ENCODE measurements around the gene MATN4.

MATN4 gene

DNA sequence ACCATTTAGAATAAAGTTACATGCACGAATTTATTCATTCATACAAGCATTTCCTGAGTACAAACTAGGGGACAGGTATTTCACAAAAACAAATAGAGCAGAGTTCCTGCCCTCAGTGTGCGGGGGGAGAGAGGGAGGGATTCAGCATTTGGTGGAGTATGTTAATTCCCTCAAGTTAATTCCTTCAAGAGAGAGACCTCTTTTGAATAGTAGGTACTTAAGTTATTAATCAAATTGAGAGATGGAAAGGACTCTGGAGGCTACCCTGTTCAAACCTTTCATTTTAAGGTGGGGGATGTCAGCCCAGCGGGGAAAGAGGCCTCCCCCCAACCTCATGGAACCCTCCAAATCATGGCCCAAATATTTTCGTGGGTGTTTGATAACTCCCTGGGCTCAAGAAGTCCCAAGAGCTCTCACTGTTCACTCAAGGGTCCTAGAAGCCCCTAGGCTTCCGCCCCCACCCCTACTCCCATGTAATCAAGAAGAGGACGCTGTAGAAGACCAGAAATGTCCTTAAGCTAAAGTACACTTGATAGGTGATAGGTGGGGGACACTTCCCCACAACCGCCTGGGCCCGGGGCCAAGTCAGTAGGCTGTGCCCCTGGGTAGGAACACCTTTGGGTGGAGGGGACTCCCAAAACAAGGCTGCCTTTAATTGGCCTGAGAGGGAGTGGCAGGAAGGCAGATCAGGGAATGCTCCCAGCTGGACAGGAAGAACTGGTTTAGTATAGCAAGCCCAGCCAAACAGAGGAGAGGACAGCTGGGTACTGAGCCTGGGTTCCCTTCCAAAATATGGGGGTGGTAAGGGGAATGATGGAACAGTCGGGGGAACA is 37.2 kb upstream of the MATN4 start:
- Histone ChIP-seq H3K36me3 (no peaks in the 10 kb centered on the region), H3K9me3 (no peaks in the 10 kb centered on the region), H3K4me1 (peaks cover 30% of the 10 kb centered on the region), H3K4me3 (ENCODE audit: low read depth, low read length) (no peak overlapping the region), H3K27me3 (no peaks in the 10 kb centered on the region; the same call in 1 of the 2 replicates)
- no peak for DNase-seq
- TF ChIP-seq CTCF (IDR thresholded peaks at IDR 0.05; ENCODE audit: low read depth, low read length), result no peak

GRCh38 chr20:45344168-45344860 is 36.2 kb upstream of the MATN4 start:
- Histone ChIP-seq H3K4me3 (ENCODE audit: low read depth, low read length) (no peak overlapping the region), H3K4me1 (peaks cover 30% of the 10 kb centered on the region), H3K36me3 (no peaks in the 10 kb centered on the region), H3K9me3 (no peaks in the 10 kb centered on the region), H3K27me3 (no peaks in the 10 kb centered on the region; the same call in 1 of the 2 replicates)
- no peak for TF ChIP-seq CTCF (IDR thresholded peaks at IDR 0.05; ENCODE audit: low read depth, low read length)
- no peak for DNase-seq

DNA sequence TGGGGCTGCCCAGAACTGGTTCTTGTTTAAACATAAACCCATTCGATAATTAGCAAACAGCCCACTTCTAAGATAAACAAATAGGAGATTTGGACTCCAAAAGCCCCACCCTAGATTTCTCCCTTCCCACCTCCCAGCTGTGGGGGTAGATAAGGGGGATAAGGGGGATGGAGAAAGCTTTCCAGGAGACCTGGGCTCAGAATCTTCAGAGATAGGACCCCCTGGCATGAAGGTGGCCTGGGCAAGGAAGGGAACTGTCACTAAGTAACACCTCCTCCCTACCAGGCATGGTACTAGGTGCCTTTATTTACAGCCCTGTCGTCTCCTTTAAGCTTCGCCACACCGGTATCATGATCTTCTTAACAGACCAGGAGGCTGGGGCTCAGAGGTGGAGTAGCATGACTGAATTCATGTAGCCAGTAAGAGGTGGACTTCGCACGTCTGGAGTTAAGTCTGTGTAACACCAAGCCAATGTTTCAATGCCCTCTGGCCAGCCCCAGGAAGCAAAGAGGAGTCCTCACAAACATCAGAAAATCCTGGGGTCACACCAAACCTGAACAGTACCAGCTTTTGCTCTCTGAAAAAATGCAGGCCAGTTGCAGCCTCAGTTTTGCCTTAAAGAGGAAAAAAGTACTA is 35.6 kb upstream of the MATN4 start:
- Histone ChIP-seq H3K4me1 (peaks cover 30% of the 10 kb centered on the region), H3K36me3 (no peaks in the 10 kb centered on the region), H3K4me3 (ENCODE audit: low read depth, low read length) (no peak overlapping the region), H3K9me3 (no peaks in the 10 kb centered on the region), H3K27me3 (no peaks in the 10 kb centered on the region; the same call in 1 of the 2 replicates)
- TF ChIP-seq CTCF (IDR thresholded peaks at IDR 0.05; ENCODE audit: low read depth, low read length), result no peak
- DNase-seq, result no peak

DNA sequence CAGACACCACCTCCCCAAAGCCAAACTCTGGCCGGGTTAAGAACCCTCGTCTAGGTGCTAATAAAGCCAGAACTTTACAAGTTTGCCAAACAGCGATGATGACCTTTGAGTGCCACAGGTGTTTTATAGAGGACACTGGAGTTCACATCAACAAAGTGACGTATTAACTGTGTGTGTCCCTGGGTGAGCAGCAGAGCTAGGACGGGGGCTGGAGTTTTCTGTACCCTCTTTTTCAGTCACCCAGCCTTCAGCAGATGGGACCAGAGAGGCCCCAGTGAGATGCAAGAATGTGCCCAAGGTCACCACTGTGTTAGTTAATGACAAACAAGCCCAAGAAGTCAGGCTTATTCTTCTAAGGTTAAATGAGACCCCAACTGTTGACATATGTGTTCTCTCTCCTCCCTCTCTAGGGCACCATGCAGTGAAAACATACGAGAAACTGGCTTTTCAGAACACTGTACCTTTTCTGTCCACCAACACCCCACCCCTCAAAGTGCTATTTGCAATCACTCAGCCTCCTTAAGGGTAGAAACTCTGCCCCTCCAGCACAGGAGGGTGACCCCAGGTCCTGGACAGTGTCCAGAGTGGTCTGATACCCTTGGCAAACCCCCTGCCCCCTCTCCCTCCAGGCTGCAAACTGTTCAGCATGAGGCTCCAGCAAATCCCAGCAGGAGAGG is 34.9 kb upstream of the MATN4 start:
- H3K9me3 ChIP-seq, result no peaks in the 10 kb centered on the region
- H3K27me3 ChIP-seq, result no peaks in the 10 kb centered on the region; the same call in 1 of the 2 replicates
- H3K4me1 ChIP-seq, result peaks cover 30% of the 10 kb centered on the region
- H3K4me3 ChIP-seq (ENCODE audit: low read depth, low read length), result no peak overlapping the region
- no peak for DNase-seq
- TF ChIP-seq CTCF (IDR thresholded peaks at IDR 0.05; ENCODE audit: low read depth, low read length), result no peak
- no peaks in the 10 kb centered on the region for H3K36me3 ChIP-seq

- Histone ChIP-seq H3K4me3 (ENCODE audit: low read depth, low read length) (peak overlapping the region; percentile 44), H3K9me3 (no peaks in the 10 kb centered on the region), H3K4me1 (peaks cover 30% of the 10 kb centered on the region), H3K36me3 (no peaks in the 10 kb centered on the region), H3K27me3 (no peaks in the 10 kb centered on the region)
- no peak for TF ChIP-seq CTCF (IDR thresholded peaks at IDR 0.05; ENCODE audit: low read depth, low read length)
- DNase-seq, result peak; percentile 74
Observed at GRCh38 chr20:45341939-45342854, 34.1 kb upstream of the MATN4 start.

Measured in BE2C (cell line).